SW480 (cell line): ENCODE measurements around the gene CDYL.

Source experiments
- DNase-seq: peaks from one replicate; pipeline ENCODE4 v3.0.0-alpha.2; 2016; ENCODE audit warnings: low spot score

Gene CDYL

GRCh38 chr6:4776131-4776492 is at the start of gene CDYL:
Gene CDYL, plus strand, starts transcription at chr6:4776404. Its CDS starts 380 bp downstream, at chr6:4776784.
- peak; percentile 68 for DNase-seq

GRCh38 chr6:4726645-4727044 is 49.6 kb upstream of the CDYL start:
- no peak for DNase-seq

DNA sequence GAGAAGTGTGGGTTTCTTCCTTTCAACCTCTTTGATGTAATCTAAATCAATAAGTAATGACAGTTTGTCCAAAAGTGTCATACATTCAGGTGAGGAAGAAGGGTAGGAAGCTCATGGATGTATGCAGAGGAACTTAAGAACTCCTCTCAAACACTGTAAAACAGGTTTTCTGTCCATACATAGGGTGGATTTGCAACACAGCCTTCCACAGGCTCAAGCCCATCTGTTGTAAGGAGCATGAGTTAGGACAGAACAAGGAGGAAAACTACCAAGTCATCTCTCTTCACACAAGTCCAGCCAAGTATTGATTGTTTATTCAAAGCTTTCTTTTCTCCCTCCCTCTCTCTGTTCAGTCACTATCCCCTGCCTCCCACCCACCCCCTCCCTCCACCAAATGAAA is 49.0 kb upstream of the CDYL start:
- no peak for DNase-seq

GRCh38 chr6:4727671-4728435 is 48.4 kb upstream of the CDYL start:
- peak; percentile 73 for DNase-seq

DNA sequence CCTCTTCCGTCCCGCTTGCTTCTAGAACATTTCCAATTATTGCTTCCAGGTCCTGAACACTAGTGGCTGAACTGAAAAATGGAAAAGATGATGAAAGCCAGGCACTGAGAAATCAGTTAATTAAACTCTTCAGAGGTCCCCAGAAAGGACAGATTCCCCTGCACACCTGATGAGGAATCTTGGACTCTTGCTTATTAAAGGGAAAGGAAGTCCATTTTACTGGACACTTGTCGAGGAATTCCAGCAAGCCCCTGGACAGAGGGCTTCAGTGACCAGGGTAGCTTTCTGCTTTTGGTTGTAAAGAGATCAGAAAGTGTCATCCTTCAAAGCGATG is 47.8 kb upstream of the CDYL start:
- DNase-seq, result no peak

DNA sequence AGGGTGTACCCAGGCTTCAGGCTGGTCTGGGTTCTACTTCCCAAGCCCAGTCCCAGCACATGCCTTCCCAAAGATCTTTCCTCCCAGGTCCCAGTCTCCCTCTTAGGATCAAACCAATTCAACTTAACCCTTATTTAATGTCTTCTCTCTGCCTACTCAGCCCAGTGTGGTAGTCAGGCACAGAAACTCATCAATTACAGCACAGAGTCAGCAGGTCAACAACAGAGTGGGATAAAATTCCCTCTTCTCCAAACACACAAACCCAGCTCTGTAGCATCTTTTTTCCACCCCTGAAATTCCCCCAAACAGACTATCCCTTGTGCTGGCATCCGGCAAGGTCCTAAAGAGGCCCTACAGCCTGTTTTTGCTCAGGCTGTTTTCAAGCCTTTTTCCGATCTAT is 47.3 kb upstream of the CDYL start:
- DNase-seq, result no peak

- DNase-seq, result no peak
Measured at GRCh38 chr6:4731996-4732395, 44.2 kb upstream of the CDYL start.

GRCh38 chr6:4732691-4733315 is 43.4 kb upstream of the CDYL start:
- DNase-seq, result peak; percentile 56

DNA sequence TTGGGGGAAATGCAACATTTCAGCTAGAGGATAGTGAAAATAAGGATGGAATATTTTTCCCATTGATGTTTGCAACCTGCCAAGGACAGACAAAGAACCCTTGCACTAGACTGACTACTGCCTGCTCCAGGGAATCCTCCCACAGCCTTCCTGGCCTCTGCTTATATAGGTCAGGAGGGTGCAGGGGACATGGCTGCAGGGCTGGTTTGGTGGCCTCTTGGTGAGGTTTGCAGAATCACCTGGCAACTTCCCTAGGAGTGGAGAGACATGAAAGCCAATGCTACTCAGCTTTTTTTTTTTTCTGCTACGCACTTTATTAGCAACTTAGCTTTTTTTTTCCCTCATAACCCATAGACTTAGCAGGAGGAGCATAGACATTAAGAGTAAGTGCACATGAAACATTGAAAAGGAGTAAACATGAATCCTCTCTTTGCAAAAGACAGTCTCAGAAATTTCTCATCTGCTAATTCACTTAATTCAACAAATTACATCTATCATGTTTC is 39.8 kb upstream of the CDYL start:
- DNase-seq, result no peak

- DNase-seq, result no peak
Measured at GRCh38 chr6:4740032-4740431, 36.2 kb upstream of the CDYL start.

DNA sequence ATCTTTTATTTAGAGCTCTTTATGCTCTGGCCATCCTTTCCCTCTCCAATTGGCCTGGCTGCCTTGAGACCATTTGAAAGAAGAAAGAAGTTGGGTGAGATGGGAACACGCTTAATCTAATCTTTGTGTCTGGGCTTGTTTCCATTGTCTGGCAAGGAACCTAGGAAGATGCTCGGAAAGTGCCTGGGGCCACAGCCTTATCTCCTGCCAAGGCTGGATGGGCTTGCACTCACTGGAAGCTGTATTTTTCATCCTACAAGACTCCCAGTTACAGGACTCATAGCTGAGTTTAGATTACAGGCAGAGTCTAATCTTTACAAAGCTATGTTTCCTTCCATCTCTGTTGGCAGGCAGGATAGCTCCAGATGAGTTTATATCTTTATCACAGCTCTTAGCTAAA is 33.1 kb upstream of the CDYL start:
- no peak for DNase-seq

- DNase-seq, result no peak
Measured at GRCh38 chr6:4743926-4744325, 32.3 kb upstream of the CDYL start.

DNA sequence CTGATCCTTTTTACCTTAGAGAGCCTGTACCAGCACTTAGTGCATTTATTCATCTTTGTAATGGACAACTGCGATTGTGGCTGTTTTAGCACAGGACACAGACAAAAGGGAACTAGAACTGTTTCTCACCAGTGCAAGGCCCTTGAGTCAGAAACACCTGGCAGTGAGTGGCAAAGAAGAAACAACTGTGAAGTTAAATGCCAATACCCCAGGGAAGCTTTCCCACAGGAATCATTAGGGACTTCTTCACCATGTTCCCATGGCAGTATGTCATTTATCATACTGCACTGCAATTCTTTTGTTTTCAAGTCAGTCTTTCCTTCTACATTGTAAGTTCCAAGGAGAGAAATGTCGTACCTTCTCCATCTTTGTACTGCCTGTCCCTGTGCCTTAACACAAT is 28.6 kb upstream of the CDYL start:
- no peak for DNase-seq

GRCh38 chr6:4751823-4752464 is 24.3 kb upstream of the CDYL start:
- no peak for DNase-seq

DNA sequence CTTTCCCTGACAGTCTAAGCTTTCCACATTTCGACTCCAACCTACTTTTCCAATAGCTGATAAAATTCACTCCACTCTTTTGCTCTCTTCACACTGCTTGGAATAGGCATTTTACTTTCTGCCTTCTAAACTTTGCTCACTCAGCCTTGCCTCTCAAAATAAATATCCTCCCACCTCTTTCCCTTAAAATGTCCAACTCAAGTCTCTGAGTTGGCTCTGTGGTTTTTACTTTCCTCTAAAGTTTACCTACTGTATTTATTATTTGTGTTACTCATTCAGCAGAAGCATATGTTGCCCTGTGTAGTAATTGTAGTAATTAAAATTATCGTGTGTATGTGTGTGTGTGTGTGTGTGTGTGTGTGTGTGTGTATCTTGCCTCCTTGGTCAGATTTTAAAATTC is 20.0 kb upstream of the CDYL start:
- no peak for DNase-seq

- DNase-seq, result no peak
Measured at GRCh38 chr6:4759997-4760396, 16.2 kb upstream of the CDYL start.

DNA sequence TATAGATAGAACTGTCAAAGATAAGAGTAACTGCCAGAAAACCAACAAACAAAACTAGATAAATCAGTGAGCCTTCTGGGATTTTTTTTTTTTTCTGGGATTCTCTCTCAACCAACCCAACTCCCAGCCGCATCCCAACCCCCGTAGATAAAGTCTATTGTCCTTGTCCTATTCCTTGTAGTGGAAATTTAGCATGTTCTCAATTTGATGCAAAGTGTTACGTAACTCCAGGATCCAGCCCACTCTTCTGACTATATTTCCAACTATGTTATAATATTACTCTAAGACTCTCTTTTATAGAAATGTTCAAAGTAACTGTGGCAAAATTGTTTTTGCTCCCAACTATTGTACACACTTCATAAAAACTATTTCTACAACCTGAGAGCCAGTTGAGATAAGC is 15.4 kb upstream of the CDYL start:
- no peak for DNase-seq

DNA sequence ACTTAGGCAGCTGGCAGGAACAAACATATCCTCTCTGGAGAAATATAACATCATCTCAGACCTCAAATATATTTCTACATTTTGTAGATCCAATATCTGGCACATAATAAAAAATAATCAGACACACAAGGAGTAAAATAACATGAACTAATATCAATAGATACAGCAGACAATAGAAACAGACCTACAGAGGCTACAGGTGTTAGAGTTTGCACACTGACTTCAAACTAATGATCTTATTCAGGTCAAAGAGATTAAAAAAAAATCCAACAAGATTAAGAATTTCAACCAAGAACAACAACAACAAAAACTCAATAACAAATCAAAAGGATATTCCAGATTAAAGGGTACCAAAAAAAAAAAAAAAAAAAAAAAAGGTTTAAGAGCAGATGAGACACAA is 13.9 kb upstream of the CDYL start:
- no peak for DNase-seq

DNA sequence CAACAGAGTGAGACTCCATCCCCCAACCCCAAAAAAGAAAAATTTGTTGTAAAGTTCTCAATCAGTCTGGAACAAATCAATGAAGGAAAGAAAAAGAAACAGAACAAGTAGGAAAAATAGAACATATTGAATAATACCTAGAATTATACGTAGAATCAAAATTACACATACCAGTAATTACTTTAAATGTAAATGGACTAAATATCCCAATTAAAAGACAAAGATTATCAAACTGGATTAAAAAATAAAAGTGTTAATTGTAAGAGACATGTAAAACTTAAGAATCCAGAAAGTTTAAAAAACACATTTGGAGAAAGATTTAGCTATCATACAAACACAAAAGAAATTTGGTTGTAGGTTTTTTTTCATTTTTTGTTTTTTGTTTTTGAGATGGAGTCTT is 12.3 kb upstream of the CDYL start:
- no peak for DNase-seq

DNA sequence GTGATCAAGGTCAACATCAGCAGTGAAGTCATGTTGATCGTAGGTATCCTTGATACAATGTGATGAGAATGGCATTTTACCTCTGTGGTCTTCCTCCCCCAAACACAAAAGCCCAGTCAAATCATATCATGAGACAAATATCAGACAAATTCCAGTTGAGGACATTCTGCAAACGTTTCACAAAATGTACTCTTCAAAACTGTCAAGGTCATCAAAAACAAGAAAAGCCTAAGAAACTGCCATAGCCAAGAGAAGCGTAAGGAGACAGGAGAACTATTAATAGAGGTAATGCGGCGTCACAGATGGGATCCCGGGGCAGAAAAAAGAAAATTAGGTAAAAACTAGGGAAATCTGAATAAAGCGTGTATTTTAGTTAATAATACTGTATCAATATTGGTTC is 7.4 kb upstream of the CDYL start:
- no peak for DNase-seq

DNA sequence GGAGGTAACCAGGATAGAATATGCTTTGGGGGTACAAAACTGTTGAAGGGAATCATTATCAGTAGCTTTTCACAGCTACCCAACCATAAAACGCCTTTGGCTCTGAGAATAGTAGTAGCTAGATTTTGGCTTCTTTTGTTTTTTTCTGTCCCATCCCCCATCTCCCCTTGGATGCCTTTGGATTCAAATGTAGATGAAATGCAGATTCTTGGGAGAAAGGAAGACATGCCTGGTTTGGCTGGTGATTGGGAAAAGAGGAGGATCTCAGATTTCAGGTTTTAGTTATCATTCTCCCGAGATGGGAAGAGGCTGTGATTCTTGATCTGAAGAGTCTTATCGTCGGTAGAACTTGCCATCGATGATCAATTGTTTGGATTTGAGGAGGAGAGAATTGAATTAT is 3.5 kb upstream of the CDYL start:
- no peak for DNase-seq

- DNase-seq, result no peak
Measured at GRCh38 chr6:4773181-4773580, 3.0 kb upstream of the CDYL start.

DNA sequence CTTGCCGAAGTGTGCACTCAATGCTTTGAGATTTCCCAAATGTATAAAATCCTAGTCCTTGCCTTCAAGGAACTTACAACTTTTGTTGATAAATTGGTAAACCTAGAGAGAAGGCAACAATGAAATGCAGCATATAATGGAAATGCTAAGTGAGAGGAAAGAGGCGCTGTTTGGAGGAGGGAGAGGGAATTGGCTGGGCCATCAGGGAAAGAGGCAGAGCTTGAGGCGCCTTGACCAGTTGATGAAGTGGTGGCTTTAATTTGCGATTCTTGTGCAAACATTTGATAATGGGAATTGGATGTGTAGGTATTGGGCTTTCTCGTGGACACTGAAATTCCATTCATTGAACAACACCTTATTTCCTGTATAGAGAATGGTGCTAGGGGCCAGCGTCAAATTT is 1.9 kb upstream of the CDYL start:
- DNase-seq, result no peak
